ENCODE results near the gene ACP2.
A peak's percentile ranks its signal among the peaks of the same experiment; 100 is the strongest.
"Not testable (repeated sequence)": the region's sequence is repeated elsewhere in the genome, so short reads cannot be mapped to it uniquely, and the experiment has no call there.

The ACP2 gene

DNA sequence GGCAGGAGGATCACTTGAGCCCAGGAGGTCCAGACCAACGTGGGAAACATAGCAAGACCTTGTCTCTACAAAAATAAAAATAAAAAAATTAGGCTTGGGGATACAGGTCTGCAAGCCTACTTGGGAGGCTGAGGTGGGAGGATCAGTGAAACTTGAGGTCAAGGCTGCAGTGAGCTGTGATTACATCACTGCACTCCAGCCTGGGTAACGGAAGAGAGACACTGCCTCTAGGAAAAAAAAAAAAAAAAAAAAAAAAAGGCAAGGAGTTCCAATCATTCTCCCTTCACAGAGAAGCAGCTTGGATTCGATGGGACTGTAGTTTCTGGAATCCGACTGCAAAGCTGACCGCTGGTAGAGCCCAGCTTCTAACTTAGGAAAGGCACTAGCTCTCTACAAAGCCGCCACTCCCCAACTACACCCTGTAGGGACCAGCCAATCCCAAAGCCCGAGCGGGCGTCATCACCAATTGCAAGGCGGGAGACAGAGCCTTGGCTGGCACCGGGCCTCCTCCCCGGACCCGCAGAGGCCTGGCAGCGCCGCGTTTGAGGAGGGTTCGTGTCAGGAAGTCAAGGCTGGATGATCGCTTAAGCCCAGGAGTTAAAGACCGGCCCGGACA, 34.6 kb downstream of the ACP2 start:
- TF ChIP-seq, protein P1, sequence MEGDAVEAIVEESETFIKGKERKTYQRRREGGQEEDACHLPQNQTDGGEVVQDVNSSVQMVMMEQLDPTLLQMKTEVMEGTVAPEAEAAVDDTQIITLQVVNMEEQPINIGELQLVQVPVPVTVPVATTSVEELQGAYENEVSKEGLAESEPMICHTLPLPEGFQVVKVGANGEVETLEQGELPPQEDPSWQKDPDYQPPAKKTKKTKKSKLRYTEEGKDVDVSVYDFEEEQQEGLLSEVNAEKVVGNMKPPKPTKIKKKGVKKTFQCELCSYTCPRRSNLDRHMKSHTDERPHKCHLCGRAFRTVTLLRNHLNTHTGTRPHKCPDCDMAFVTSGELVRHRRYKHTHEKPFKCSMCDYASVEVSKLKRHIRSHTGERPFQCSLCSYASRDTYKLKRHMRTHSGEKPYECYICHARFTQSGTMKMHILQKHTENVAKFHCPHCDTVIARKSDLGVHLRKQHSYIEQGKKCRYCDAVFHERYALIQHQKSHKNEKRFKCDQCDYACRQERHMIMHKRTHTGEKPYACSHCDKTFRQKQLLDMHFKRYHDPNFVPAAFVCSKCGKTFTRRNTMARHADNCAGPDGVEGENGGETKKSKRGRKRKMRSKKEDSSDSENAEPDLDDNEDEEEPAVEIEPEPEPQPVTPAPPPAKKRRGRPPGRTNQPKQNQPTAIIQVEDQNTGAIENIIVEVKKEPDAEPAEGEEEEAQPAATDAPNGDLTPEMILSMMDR (IDR thresholded peaks at IDR 0.05; ENCODE audit: low read depth, low read length), result no peak
- DNase-seq (ENCODE audit: low read depth, low spot score), result peak; percentile 85
- in situ Hi-C loops (cut with HindIII; ENCODE audit: low sequenced_read_pairs), result no loop called here
- peak overlapping the region; percentile 62 for H3K4me3 ChIP-seq (ENCODE audit: low read depth, low read length)

DNA sequence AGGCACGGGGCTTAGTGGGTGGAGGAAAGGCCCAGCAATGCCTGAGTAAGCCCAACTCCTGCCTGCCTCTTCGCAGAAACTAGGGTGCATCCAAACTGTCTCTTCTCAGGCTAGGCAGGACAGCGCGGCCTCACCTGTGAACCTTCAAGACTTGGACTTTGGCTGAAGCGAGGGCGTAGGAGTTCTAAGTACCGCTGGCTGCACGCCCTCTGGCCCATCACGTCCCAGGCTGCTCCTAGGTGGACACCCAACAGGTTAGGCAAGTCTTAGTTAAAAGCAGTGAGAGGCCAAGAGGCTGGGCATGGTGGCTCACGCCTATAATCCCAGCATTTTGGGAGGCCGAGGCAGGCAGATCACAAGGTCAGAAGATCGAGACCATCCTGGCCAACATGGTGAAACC, 35.7 kb downstream of the ACP2 start:
- TF ChIP-seq, protein P1 (IDR thresholded peaks at IDR 0.05; ENCODE audit: low read depth, low read length), result no peak
- in situ Hi-C loops (cut with HindIII; ENCODE audit: low sequenced_read_pairs), result no loop called here
- DNase-seq (ENCODE audit: low read depth, low spot score), result no peak
- H3K4me3 ChIP-seq (ENCODE audit: low read depth, low read length), result no peak overlapping the region

DNA sequence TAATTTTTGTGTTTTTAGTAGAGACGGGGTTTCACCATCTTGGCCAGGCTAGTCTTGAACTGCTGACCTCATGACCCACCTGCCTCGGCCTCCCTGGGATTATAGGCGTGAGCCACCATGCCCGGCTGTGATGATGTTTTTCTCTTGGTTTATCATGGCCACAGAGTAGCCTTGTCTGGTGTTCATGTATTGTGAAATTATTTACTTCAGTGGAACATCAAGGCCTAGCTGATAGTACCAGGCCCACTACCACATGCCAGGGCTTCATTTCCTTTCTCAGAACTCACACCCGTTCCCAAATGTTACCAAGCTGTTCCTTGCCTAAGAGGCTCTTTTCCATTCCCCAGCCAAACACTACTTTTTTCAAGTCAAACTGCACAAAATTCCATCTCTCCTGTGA, 40.0 kb downstream of the ACP2 start:
- in situ Hi-C loops (cut with HindIII; ENCODE audit: low sequenced_read_pairs), result no loop called here
- TF ChIP-seq, protein P1 (IDR thresholded peaks at IDR 0.05; ENCODE audit: low read depth, low read length), result no peak
- no peak overlapping the region for H3K4me3 ChIP-seq (ENCODE audit: low read depth, low read length)
- no peak for DNase-seq (ENCODE audit: low read depth, low spot score)

DNA sequence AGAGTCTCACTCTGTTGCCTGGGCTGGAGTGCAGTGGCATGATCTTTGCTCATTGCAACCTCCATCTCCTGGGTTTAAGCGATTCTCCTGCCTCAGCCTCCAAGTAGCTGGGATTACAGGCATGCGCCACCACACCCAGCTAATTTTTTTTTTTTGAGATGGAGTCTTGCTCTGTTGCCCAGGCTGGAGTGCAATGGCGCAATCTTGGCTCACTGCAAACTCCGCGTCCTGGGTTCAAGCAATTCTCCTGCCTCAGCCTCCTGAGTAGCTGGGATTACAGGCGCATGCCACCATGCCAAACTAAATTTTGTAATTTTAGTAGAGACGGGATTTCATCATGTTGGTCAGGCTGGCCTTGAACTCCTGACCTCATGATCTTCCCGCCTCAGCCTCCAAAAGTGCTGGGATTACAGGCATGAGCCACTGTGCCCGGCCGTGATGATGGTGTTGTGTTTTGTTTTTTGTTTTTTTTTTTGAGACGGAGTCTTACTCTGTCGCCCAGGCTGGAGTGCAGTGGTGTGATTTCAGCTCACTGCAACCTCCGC, 40.5 kb downstream of the ACP2 start:
- H3K4me3 ChIP-seq (ENCODE audit: low read depth, low read length); in situ Hi-C loops (cut with HindIII; ENCODE audit: low sequenced_read_pairs); DNase-seq (ENCODE audit: low read depth, low spot score): not testable (repeated sequence)

DNA sequence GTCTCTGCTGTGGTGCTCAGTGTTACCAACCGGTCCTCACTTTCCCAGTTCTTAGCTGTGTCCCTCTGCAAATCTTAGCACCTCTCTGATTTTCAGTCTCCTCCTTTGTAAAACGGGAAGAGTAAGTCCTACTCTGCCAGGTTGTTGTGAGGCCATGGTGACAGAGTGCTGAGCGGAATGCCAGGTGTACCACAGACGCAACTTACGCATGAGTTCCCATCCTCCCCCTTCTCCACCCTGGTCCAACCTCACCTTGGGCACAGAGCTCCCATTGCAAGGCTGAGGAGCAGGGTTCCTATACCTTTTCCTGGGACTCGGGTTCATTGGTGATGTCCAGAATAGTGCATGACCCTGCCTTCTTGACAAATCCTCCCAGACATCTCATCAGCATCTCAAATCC, 41.2 kb downstream of the ACP2 start:
- H3K4me3 ChIP-seq (ENCODE audit: low read depth, low read length), result no peak overlapping the region
- in situ Hi-C loops (cut with HindIII; ENCODE audit: low sequenced_read_pairs), result no loop called here
- TF ChIP-seq, protein P1 (IDR thresholded peaks at IDR 0.05; ENCODE audit: low read depth, low read length), result no peak
- DNase-seq (ENCODE audit: low read depth, low spot score), result no peak

DNA sequence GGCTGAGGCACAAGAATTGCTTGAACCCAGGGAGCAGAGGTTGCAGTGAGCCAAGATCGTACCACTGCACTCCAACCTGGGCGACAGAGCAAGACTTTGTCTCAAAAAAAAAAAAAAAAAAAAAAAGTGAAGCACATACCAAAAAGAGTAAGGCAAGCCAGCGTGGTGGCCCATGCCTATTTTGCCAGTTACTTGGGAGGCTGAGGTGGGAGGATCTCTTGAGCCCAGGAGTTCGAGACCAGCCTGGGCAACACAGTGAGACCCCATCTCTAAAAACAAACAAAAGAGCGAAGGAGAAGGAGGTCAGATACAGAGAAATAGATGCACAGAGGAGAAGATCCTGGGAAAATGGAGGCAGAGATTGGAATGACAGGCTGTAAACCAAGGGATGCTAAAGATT, 42.0 kb downstream of the ACP2 start:
- in situ Hi-C loops (cut with HindIII; ENCODE audit: low sequenced_read_pairs); H3K4me3 ChIP-seq (ENCODE audit: low read depth, low read length): not testable (repeated sequence)

DNA sequence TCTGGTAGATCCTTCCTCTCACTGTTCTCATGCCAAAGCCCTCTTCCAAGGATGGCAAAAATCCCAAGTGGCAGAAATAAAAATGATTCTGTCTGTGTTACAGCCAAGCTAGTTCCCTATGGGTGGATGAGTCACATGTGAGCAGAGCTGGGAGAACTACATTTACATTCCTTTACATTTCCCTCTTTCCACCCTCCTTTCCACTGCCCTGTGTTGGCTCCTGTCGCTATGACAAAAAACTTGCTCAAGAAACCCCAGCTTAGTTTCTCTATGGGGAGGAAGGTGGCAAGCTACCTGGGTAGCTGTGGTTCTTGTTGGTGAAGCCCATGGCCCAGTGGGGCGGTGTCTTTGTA, 44.0 kb downstream of the ACP2 start:
- DNase-seq (ENCODE audit: low read depth, low spot score), result peak; percentile 57
- H3K4me3 ChIP-seq (ENCODE audit: low read depth, low read length), result no peak overlapping the region
- in situ Hi-C loops (cut with HindIII; ENCODE audit: low sequenced_read_pairs), result no loop called here
- TF ChIP-seq, protein P1 (IDR thresholded peaks at IDR 0.05; ENCODE audit: low read depth, low read length), result no peak

More for the DNA sequence above, 42.0 kb downstream of the ACP2 start:
- not testable (repeated sequence) for DNase-seq (ENCODE audit: low read depth, low spot score)

DNA sequence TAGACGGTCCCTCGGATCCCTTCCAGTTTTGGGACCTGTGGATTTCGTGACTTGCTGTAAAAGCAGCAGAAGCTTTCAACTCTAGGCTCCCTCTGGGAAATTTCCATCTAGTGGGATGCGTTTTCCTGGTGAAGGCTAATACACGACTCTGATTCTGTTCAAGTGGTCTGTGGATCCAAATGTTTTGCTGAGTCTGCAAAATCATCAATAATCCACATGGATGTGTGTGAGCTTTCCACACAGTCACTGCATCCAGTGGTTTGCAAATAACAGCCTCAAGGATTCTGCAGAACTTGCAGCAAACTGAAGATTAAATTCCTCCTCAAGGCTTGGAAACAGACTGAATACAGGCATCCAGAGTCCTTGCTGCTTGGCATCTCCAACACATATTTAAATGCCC, 46.0 kb downstream of the ACP2 start:
- no peak overlapping the region for H3K4me3 ChIP-seq (ENCODE audit: low read depth, low read length)
- in situ Hi-C loops (cut with HindIII; ENCODE audit: low sequenced_read_pairs), result no loop called here
- TF ChIP-seq, protein P1 (IDR thresholded peaks at IDR 0.05; ENCODE audit: low read depth, low read length), result no peak
- DNase-seq (ENCODE audit: low read depth, low spot score), result no peak
